Type B pancreatic cell (in vitro differentiated cells): ENCODE data around the gene CSH2. TPM values are rescaled to one million over a fixed set of nuclear protein-coding genes. Genes with fewer than 3 reads are reported as not detected.
"Not testable (repeated sequence)": the region's sequence is repeated elsewhere in the genome, so short reads cannot be mapped to it uniquely, and the experiment has no call there.

Experiments
- DNase-seq: peaks from one replicate; pipeline ENCODE4 v3.0.0; 2021; ENCODE audit warnings: mixed read lengths; ENCODE audit not compliant: unreplicated experiment; ENCODE audit errors: extremely low spot score
- H3K27ac Mint-ChIP-seq: 2 replicates; pipeline ENCODE4 v1.8.0; 2021; ENCODE audit warnings: mild to moderate bottlenecking, mixed read lengths
- H3K27me3 Mint-ChIP-seq: 2 replicates; pipeline ENCODE4 v1.8.0; 2021; ENCODE audit warnings: mixed read lengths
- H3K36me3 Mint-ChIP-seq: 2 replicates; pipeline ENCODE4 v1.8.0; 2021; ENCODE audit warnings: mixed read lengths
- H3K4me1 Mint-ChIP-seq: one replicate; pipeline ENCODE4 v1.8.0; 2021; ENCODE audit warnings: mixed read lengths; ENCODE audit not compliant: unreplicated experiment
- H3K4me3 Mint-ChIP-seq: 2 replicates; pipeline ENCODE4 v1.8.0; 2021; ENCODE audit warnings: mild to moderate bottlenecking, mixed read lengths
- H3K9me3 Mint-ChIP-seq: 2 replicates; pipeline ENCODE4 v1.8.0; 2021; ENCODE audit warnings: mixed read lengths
- CTCF ChIP-seq: fragments of 200-600 bp; sonication (generic); conservative IDR thresholded peaks from 2 replicates; pipeline ENCODE4 v1.5.0; 2021; ENCODE audit warnings: antibody characterized with exemption, mild to moderate bottlenecking
- total RNA-seq: library from RNA; stranded (reverse); gene quantifications from 2 replicates; pipeline ENCODE4 v1.2.1, GENCODE V29; 2021; ENCODE audit warnings: low replicate concordance

CSH2 gene
- total RNA-seq, 1 donor from 2014 or later, result not detected

- Mint-ChIP-seq H3K27ac (peak overlapping the region; percentile 90), H3K27me3 (peaks cover 17% of the 10 kb centered on the region), H3K9me3 (peaks cover 4% of the 10 kb centered on the region), H3K36me3 (peaks cover 9% of the 10 kb centered on the region), H3K4me1 (peaks cover 8% of the 10 kb centered on the region), H3K4me3 (peak overlapping the region; percentile 83)
- peak; percentile 57 for TF ChIP-seq CTCF
- DNase-seq, result peak; percentile 83
Measured at GRCh38 chr17:63848834-63849689, 24.4 kb downstream of the CSH2 start.

GRCh38 chr17:63847525-63848249 lies 25.8 kb downstream of the CSH2 start:
- H3K27ac Mint-ChIP-seq, result no peak overlapping the region
- H3K4me1 Mint-ChIP-seq, result peaks cover 13% of the 10 kb centered on the region
- DNase-seq, result no peak
- peak overlapping the region; percentile 10 for H3K4me3 Mint-ChIP-seq
- H3K27me3 Mint-ChIP-seq, result peaks cover 17% of the 10 kb centered on the region
- H3K9me3 Mint-ChIP-seq, result peaks cover 4% of the 10 kb centered on the region
- TF ChIP-seq CTCF, result no peak
- H3K36me3 Mint-ChIP-seq, result peaks cover 9% of the 10 kb centered on the region

GRCh38 chr17:63845509-63845908 lies 28.0 kb downstream of the CSH2 start:
- peaks cover 4% of the 10 kb centered on the region for H3K9me3 Mint-ChIP-seq

GRCh38 chr17:63843910-63844677 lies 29.4 kb downstream of the CSH2 start:
- H3K27me3 Mint-ChIP-seq, result peaks cover 14% of the 10 kb centered on the region
- TF ChIP-seq CTCF, result no peak
- peak overlapping the region; percentile 87 for H3K4me3 Mint-ChIP-seq
- H3K27ac Mint-ChIP-seq, result peak overlapping the region; percentile 66
- no peak for DNase-seq
- H3K4me1 Mint-ChIP-seq, result peaks cover 28% of the 10 kb centered on the region
- H3K36me3 Mint-ChIP-seq, result peaks cover 8% of the 10 kb centered on the region
- peaks cover 4% of the 10 kb centered on the region for H3K9me3 Mint-ChIP-seq

More at GRCh38 chr17:63845509-63845908, 28.0 kb downstream of the CSH2 start:
- Mint-ChIP-seq H3K4me1 (peaks cover 22% of the 10 kb centered on the region), H3K36me3 (peaks cover 9% of the 10 kb centered on the region), H3K4me3 (peak overlapping the region; percentile 48), H3K27me3 (peaks cover 14% of the 10 kb centered on the region), H3K27ac (peak overlapping the region; percentile 10)
- TF ChIP-seq CTCF, result no peak
- DNase-seq, result no peak

- Mint-ChIP-seq H3K4me1 (peaks cover 31% of the 10 kb centered on the region), H3K27me3 (peaks cover 11% of the 10 kb centered on the region), H3K4me3 (peak overlapping the region; percentile 87), H3K27ac (peak overlapping the region; percentile 86)
- H3K9me3 Mint-ChIP-seq, DNase-seq, H3K36me3 Mint-ChIP-seq: not testable (repeated sequence)
Measured at GRCh38 chr17:63843387-63843888, 30.0 kb downstream of the CSH2 start.
